ENCODE results near the gene CDC42BPB. TPM values are rescaled to one million over a fixed set of nuclear protein-coding genes. Genes with fewer than 3 reads are reported as not detected.

Gene CDC42BPB
- total RNA-seq, 1 experiment from 2014 or later, result 96.9 TPM

GRCh38 chr14:102930753-102931579 is 126.4 kb downstream of the CDC42BPB start (continued):
- TF ChIP-seq CTCF (IDR thresholded peaks at IDR 0.05), result no peak
- no peak for TF ChIP-seq NFYB (CRISPR knock-in tag; conservative IDR thresholded peaks at IDR 0.05; ENCODE audit: low read depth)
- no peak for TF ChIP-seq ZMAT4 (CRISPR knock-in tag; IDR thresholded peaks at IDR 0.05)

- Mint-ChIP-seq H3K27ac (no peak overlapping the region), H3K4me1 (peaks cover 11% of the 10 kb centered on the region), H3K4me3 (peak overlapping the region; percentile 49), H3K9me3 (no peaks in the 10 kb centered on the region), H3K36me3 (peaks cover 10% of the 10 kb centered on the region), H3K27me3 (ENCODE audit: low read depth) (peaks cover 50% of the 10 kb centered on the region)
- peak; percentile 70 for DNase-seq (ENCODE audit: low spot score)
- CTCF ChIA-PET, result interaction anchor here (0.7 to 1.7 kb wide), 4 partner anchors 20 to 1897 kb away, joined by 3 to 7 read pairs (median 5); no protein-coding TSS in a partner anchor
- TF ChIP-seq ZBTB21 (CRISPR knock-in tag; IDR thresholded peaks at IDR 0.05; ENCODE audit: borderline replicate concordance) (no peak), MYBL2 (CRISPR knock-in tag; IDR thresholded peaks at IDR 0.05) (no peak), CREB1 (CRISPR knock-in tag; IDR thresholded peaks at IDR 0.05) (no peak), ESRRA (CRISPR knock-in tag; IDR thresholded peaks at IDR 0.05; ENCODE audit: borderline replicate concordance) (no peak), JUN (CRISPR knock-in tag; IDR thresholded peaks at IDR 0.05) (no peak), RELA (CRISPR knock-in tag; IDR thresholded peaks at IDR 0.05; ENCODE audit: borderline replicate concordance) (no peak), ZMAT4 (CRISPR knock-in tag; IDR thresholded peaks at IDR 0.05) (no peak), ZNF219 (CRISPR knock-in tag; IDR thresholded peaks at IDR 0.05; ENCODE audit: borderline replicate concordance) (0 out of 2 replicates have a peak, but pooled peaks have one; percentile 7), E2F1 (CRISPR knock-in tag; IDR thresholded peaks at IDR 0.05) (no peak), CBFB (CRISPR knock-in tag; IDR thresholded peaks at IDR 0.05; ENCODE audit: low read depth) (no peak), ZNF281 (CRISPR knock-in tag; IDR thresholded peaks at IDR 0.05) (no peak), GABPB1 (CRISPR knock-in tag; IDR thresholded peaks at IDR 0.05) (no peak), E2F4 (CRISPR knock-in tag; IDR thresholded peaks at IDR 0.05; ENCODE audit: borderline replicate concordance, low read depth) (no peak), MLX (CRISPR knock-in tag; IDR thresholded peaks at IDR 0.05) (no peak), CREM (CRISPR knock-in tag; IDR thresholded peaks at IDR 0.05) (no peak), CDX4 (CRISPR knock-in tag; IDR thresholded peaks at IDR 0.05; ENCODE audit: borderline replicate concordance) (no peak), ZNF232 (CRISPR knock-in tag; IDR thresholded peaks at IDR 0.05) (no peak), MAX (CRISPR knock-in tag; IDR thresholded peaks at IDR 0.05) (0 out of 2 replicates have a peak, but pooled peaks have one; percentile 29), ETV6 (CRISPR knock-in tag; IDR thresholded peaks at IDR 0.05) (peak; percentile 35; the same call in 1 of the 2 replicates), FOXP1 (CRISPR knock-in tag; IDR thresholded peaks at IDR 0.05; ENCODE audit: borderline replicate concordance) (0 out of 2 replicates have a peak, but pooled peaks have one; percentile 51), ATF1 (CRISPR knock-in tag; IDR thresholded peaks at IDR 0.05) (no peak)
- peak; percentile 26 for ATAC-seq
- POLR2A ChIA-PET, result no interaction called here
Observed at GRCh38 chr14:102930138-102930752, 127.1 kb downstream of the CDC42BPB start.

All from WTC11 (cell line).